ENCODE measurements around the gene CEACAM18. TPM values are rescaled to one million over a fixed set of nuclear protein-coding genes. Genes with fewer than 3 reads are reported as not detected.
A peak's percentile ranks its signal among the peaks of the same experiment; 100 is the strongest.

CEACAM18 gene
- total RNA-seq, 1 experiment from 2014 or later: not detected

DNA sequence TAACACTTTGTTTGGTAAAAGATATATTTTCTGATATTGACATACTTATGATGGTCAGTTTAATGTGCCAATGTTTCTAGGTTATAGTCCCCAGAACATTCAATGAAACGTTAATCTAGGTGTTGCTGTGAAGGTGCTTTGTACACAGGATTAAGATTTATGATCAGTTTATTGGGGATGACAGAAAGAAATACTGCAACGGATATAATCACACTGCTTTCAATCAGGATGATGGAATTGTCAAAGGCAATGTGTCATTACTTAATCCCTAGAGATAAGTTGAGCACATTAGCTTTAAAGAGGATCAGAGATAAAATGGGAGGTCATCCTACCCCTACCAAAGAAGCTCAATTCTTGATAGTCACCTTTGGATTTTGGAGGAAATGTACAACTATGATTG lies 35.6 kb downstream of the CEACAM18 start:
- Mint-ChIP-seq H3K9me3 (ENCODE audit: unreplicated experiment) (peaks cover 28% of the 10 kb centered on the region), H3K36me3 (ENCODE audit: insufficient read depth, unreplicated experiment) (no peaks in the 10 kb centered on the region), H3K27ac (ENCODE audit: low read depth, unreplicated experiment) (no peak overlapping the region), H3K27me3 (ENCODE audit: insufficient read depth, unreplicated experiment) (no peaks in the 10 kb centered on the region), H3K4me1 (ENCODE audit: insufficient read depth, unreplicated experiment) (no peaks in the 10 kb centered on the region), H3K4me3 (ENCODE audit: unreplicated experiment) (no peak overlapping the region)
- DNase-seq (ENCODE audit: unreplicated experiment): no peak
- TF ChIP-seq, protein P1, sequence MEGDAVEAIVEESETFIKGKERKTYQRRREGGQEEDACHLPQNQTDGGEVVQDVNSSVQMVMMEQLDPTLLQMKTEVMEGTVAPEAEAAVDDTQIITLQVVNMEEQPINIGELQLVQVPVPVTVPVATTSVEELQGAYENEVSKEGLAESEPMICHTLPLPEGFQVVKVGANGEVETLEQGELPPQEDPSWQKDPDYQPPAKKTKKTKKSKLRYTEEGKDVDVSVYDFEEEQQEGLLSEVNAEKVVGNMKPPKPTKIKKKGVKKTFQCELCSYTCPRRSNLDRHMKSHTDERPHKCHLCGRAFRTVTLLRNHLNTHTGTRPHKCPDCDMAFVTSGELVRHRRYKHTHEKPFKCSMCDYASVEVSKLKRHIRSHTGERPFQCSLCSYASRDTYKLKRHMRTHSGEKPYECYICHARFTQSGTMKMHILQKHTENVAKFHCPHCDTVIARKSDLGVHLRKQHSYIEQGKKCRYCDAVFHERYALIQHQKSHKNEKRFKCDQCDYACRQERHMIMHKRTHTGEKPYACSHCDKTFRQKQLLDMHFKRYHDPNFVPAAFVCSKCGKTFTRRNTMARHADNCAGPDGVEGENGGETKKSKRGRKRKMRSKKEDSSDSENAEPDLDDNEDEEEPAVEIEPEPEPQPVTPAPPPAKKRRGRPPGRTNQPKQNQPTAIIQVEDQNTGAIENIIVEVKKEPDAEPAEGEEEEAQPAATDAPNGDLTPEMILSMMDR (IDR thresholded peaks at IDR 0.05; ENCODE audit: unreplicated experiment): no peak
- POLR2A ChIA-PET: no interaction called here
- intact Hi-C loops (cut with micrococcal nuclease): no loop called here
- BruUV-seq (replicated peaks): no TSS peak
- CTCF ChIA-PET: interaction anchor here (0.6 to 3.0 kb wide), 25 partner anchors 8 to 175 kb away, joined by 3 to 25 read pairs (median 4); partner anchors contain the start of gene SIGLEC14

DNA sequence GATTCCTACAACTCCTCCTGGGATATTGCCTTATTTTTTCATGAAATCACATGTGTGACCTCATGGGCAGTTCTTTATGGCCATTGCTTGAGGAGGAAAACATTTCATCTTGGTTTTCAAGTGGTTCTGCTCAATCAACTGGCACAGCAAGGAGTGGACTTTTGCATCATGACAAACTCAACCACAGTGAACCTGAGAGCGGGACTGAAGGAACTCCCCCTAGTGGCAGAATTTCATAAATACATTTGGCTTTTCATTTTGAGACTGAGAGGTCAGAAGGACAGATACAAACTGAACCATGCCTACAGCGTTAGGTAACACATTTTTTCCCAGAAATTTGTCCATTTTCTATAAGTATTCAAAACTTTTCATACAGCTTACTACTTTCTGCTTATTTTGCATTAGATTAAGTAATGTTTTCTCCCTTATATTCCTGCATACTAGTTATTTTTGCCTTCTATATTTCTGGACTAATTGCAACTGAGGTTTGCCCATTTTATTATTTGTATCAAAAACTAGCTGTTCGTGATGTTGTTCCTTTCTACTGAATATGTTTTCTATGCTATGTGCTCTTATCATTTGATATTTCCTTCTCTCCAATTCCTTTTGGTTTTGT lies 36.6 kb downstream of the CEACAM18 start:
- DNase-seq (ENCODE audit: unreplicated experiment): peak; percentile 56
- Mint-ChIP-seq H3K9me3 (ENCODE audit: unreplicated experiment) (peaks cover 28% of the 10 kb centered on the region), H3K4me3 (ENCODE audit: unreplicated experiment) (no peak overlapping the region), H3K27ac (ENCODE audit: low read depth, unreplicated experiment) (no peak overlapping the region), H3K4me1 (ENCODE audit: insufficient read depth, unreplicated experiment) (no peaks in the 10 kb centered on the region), H3K27me3 (ENCODE audit: insufficient read depth, unreplicated experiment) (no peaks in the 10 kb centered on the region), H3K36me3 (ENCODE audit: insufficient read depth, unreplicated experiment) (no peaks in the 10 kb centered on the region)
- no TSS peak for BruUV-seq (replicated peaks)
- TF ChIP-seq, protein P1 (IDR thresholded peaks at IDR 0.05; ENCODE audit: unreplicated experiment): peak; percentile 70
- POLR2A ChIA-PET: no interaction called here
- intact Hi-C loops (cut with micrococcal nuclease): loop anchor here (1.0 to 5.0 kb wide), 2 partner anchors 117 to 267 kb away; no protein-coding TSS in a partner anchor
- CTCF ChIA-PET: interaction anchor here (0.6 to 3.0 kb wide), 33 partner anchors 9 to 293 kb away, joined by 3 to 25 read pairs (median 4); partner anchors contain the start of genes CEACAM18 and SIGLEC10

DNA sequence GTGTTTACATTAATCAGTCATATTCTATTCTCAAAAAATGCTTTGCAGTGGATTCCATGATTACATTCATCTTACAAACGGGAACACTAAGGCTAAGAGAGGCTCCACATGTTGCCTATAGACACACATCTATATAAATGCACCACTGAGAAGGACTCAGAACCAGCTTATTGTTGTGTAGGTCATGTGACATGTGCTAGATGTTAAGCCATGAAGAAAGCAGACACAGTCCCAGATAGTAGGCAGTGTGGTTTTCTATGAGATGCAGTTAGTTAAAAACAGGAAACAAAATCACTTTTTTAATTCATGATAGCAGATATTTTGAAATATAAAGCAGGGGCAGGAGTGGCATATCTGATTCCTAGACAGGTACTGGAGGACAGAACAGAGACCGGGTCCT lies 42.4 kb downstream of the CEACAM18 start:
- peaks cover 29% of the 10 kb centered on the region for H3K9me3 Mint-ChIP-seq (ENCODE audit: unreplicated experiment)
- TF ChIP-seq, protein P1 (IDR thresholded peaks at IDR 0.05; ENCODE audit: unreplicated experiment): no peak

DNA sequence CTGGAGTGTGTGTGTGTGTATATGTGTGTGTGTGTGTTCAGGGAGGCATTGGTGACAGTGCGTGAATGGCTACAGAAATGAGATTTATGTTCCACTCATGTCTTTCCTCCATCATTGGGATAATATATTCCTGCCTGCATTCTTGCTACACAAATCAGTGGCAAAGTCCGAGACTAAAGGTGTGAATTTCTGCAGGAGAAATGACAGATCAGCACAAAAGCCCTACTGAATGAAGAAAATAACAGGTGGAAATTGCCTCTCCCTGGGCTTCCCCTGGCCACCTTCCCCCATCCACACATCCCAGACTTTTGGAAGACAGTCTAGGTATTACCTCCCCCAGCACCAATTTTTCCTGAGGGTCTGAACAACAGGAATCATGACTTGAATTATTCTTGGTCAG lies 43.0 kb downstream of the CEACAM18 start:
- Mint-ChIP-seq H3K27ac (ENCODE audit: low read depth, unreplicated experiment) (no peak overlapping the region), H3K9me3 (ENCODE audit: unreplicated experiment) (peaks cover 29% of the 10 kb centered on the region), H3K27me3 (ENCODE audit: insufficient read depth, unreplicated experiment) (no peaks in the 10 kb centered on the region), H3K36me3 (ENCODE audit: insufficient read depth, unreplicated experiment) (no peaks in the 10 kb centered on the region), H3K4me3 (ENCODE audit: unreplicated experiment) (no peak overlapping the region), H3K4me1 (ENCODE audit: insufficient read depth, unreplicated experiment) (no peaks in the 10 kb centered on the region)
- POLR2A ChIA-PET: interaction anchor here (0.6 kb wide), 1 partner anchor 12 kb away, joined by 3 read pairs; no protein-coding TSS in a partner anchor
- CTCF ChIA-PET: no interaction called here
- intact Hi-C loops (cut with micrococcal nuclease): no loop called here
- TF ChIP-seq, protein P1 (IDR thresholded peaks at IDR 0.05; ENCODE audit: unreplicated experiment): no peak
- DNase-seq (ENCODE audit: unreplicated experiment): no peak
- BruUV-seq (replicated peaks): no TSS peak

More for the DNA sequence above, 42.4 kb downstream of the CEACAM18 start:
- Mint-ChIP-seq H3K27me3 (ENCODE audit: insufficient read depth, unreplicated experiment) (no peaks in the 10 kb centered on the region), H3K36me3 (ENCODE audit: insufficient read depth, unreplicated experiment) (no peaks in the 10 kb centered on the region), H3K4me3 (ENCODE audit: unreplicated experiment) (no peak overlapping the region), H3K27ac (ENCODE audit: low read depth, unreplicated experiment) (no peak overlapping the region), H3K4me1 (ENCODE audit: insufficient read depth, unreplicated experiment) (no peaks in the 10 kb centered on the region)
- intact Hi-C loops (cut with micrococcal nuclease): no loop called here
- CTCF ChIA-PET: no interaction called here
- DNase-seq (ENCODE audit: unreplicated experiment): no peak
- BruUV-seq (replicated peaks): no TSS peak
- POLR2A ChIA-PET: no interaction called here
